Measurements from ENCODE around the gene SLC22A23. TPM values are rescaled to one million over a fixed set of nuclear protein-coding genes. Genes with fewer than 3 reads are reported as not detected.

SLC22A23 gene
- total RNA-seq, 4 donors from 2014 or later, result 6.2 to 10.8 (median 7.8) TPM

DNA sequence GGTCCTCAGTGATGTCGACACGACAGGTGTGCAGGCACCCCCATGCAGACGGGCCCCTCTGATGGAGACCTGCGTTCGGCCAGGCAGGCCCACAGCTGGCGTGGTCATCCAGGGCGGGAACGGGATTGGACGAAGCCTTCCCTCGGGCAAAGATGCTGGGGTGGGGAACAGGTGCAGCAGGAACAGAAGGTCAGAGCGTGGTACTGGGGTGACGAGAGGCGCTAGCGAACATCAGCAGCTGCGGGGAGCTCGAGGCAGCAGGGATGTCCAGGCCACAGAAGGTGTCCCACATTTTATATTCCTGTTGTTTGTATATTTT lies 96.2 kb downstream of the SLC22A23 start:
- no peak for ATAC-seq
- H3K9me3 ChIP-seq, result no peaks in the 10 kb centered on the region
- TF ChIP-seq, protein P1, sequence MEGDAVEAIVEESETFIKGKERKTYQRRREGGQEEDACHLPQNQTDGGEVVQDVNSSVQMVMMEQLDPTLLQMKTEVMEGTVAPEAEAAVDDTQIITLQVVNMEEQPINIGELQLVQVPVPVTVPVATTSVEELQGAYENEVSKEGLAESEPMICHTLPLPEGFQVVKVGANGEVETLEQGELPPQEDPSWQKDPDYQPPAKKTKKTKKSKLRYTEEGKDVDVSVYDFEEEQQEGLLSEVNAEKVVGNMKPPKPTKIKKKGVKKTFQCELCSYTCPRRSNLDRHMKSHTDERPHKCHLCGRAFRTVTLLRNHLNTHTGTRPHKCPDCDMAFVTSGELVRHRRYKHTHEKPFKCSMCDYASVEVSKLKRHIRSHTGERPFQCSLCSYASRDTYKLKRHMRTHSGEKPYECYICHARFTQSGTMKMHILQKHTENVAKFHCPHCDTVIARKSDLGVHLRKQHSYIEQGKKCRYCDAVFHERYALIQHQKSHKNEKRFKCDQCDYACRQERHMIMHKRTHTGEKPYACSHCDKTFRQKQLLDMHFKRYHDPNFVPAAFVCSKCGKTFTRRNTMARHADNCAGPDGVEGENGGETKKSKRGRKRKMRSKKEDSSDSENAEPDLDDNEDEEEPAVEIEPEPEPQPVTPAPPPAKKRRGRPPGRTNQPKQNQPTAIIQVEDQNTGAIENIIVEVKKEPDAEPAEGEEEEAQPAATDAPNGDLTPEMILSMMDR (IDR thresholded peaks at IDR 0.05), result no peak
- TF ChIP-seq EP300 (IDR thresholded peaks at IDR 0.05) (no peak), POLR2AphosphoS5 (IDR thresholded peaks at IDR 0.05) (no peak), POLR2A (IDR thresholded peaks at IDR 0.05) (no peak)
- no peaks in the 10 kb centered on the region for H3K36me3 ChIP-seq
- H3K4me3 ChIP-seq, result no peak overlapping the region
- peaks cover 4 to 33% (median 8%) of the 10 kb centered on the region in 3 donors for H3K4me1 ChIP-seq
- WGBS, 2 donors (ENCODE audit: low coverage in 1 of 2), result 98 to 99% methylated on average over 6 to 8 of the region's 16 CpGs
- no peak overlapping the region for H3K27ac ChIP-seq
- H3K27me3 ChIP-seq, result no peaks in the 10 kb centered on the region

DNA sequence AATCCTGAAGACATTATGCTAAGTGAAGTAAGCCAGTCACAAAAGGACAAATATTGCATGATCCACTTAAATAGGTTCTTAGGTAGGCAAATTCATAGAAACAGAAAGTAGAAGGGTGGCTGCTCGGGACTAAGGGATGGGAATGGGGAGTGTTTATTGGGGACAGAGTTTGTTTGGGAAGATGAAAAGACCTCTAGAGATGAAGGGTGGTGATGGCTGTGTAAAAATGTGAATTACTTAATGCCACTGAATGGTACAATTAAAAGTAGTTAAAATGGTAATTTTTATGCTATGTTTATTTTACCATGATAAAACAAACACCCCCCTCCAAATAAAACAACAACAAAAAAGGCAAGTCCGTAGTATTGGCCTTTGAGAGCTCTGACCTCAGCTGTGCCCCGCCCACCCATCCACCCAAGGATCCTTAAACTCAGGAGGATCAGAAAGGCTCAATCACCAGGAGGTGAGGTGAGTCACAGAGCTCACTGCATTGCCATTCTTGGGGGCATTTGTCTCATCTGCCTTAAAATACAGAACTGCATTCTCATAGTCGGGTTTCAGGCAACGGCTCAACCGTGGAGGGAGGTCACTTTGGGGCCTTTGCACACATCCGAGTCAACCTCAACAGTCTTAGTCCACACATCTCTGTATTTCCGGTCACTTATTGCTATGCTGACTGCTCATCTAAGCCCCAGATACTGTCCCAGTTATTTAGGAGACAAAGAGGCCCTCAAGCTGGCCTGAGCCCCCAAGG lies 96.7 kb downstream of the SLC22A23 start:
- TF ChIP-seq POLR2A (IDR thresholded peaks at IDR 0.05), result no peak
- no peak for TF ChIP-seq EP300 (IDR thresholded peaks at IDR 0.05)
- TF ChIP-seq POLR2AphosphoS5 (IDR thresholded peaks at IDR 0.05), result no peak
- TF ChIP-seq, protein P1 (IDR thresholded peaks at IDR 0.05), result no peak
- H3K27me3 ChIP-seq, result no peaks in the 10 kb centered on the region
- 81 to 94% methylated on average over 3 of the region's 8 CpGs for WGBS, 2 donors (ENCODE audit: low coverage in 1 of 2)
- no peak for ATAC-seq
- H3K4me1 ChIP-seq, result peaks cover 6 to 38% (median 14%) of the 10 kb centered on the region in 3 donors
- H3K9me3 ChIP-seq, result no peaks in the 10 kb centered on the region
- H3K36me3 ChIP-seq, result no peaks in the 10 kb centered on the region
- no peak overlapping the region for H3K27ac ChIP-seq
- H3K4me3 ChIP-seq, result no peak overlapping the region

DNA sequence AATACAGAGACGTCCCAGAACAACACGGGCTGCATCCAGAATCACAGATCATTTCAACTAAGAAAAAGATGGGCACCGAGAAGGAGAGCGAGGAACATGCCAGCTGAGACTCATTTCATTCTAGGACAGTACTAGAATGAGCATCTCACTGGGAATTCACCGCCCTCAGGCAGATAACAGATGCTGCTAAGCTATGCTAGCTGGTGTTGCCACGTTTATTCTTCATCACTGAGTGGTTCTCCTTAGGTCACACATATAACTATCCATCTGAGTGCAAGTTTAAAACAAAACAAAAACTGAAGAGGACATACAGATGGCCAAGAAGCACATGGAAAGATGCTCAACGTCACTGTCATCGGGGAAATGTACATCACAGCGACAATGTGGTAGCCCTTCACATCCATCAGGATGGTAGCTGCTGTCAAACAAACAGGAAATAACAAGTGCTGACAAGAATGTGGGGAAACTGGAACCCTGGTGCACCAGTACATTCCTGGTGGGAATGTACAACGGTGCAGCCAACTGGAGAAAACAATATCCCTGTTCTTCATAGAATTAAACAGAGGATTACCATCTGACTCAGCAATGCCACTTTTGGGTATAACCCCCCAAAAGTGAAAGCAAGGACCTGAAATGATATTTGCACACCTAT lies 97.6 kb downstream of the SLC22A23 start:
- Histone ChIP-seq H3K9me3 (no peaks in the 10 kb centered on the region), H3K27me3 (no peaks in the 10 kb centered on the region), H3K4me1 (peaks cover 6 to 47% (median 18%) of the 10 kb centered on the region in 3 donors), H3K27ac (peak overlapping the region in 1 of 4 donors; percentile 92), H3K4me3 (no peak overlapping the region), H3K36me3 (no peaks in the 10 kb centered on the region)
- WGBS, 2 donors (ENCODE audit: low coverage in 1 of 2), result 55 to 56% methylated on average over 6 to 10 of the region's 10 CpGs
- TF ChIP-seq EP300 (IDR thresholded peaks at IDR 0.05), result no peak
- no peak for TF ChIP-seq POLR2AphosphoS5 (IDR thresholded peaks at IDR 0.05)
- TF ChIP-seq, protein P1 (IDR thresholded peaks at IDR 0.05), result no peak
- no peak for TF ChIP-seq POLR2A (IDR thresholded peaks at IDR 0.05)
- no peak for ATAC-seq

DNA sequence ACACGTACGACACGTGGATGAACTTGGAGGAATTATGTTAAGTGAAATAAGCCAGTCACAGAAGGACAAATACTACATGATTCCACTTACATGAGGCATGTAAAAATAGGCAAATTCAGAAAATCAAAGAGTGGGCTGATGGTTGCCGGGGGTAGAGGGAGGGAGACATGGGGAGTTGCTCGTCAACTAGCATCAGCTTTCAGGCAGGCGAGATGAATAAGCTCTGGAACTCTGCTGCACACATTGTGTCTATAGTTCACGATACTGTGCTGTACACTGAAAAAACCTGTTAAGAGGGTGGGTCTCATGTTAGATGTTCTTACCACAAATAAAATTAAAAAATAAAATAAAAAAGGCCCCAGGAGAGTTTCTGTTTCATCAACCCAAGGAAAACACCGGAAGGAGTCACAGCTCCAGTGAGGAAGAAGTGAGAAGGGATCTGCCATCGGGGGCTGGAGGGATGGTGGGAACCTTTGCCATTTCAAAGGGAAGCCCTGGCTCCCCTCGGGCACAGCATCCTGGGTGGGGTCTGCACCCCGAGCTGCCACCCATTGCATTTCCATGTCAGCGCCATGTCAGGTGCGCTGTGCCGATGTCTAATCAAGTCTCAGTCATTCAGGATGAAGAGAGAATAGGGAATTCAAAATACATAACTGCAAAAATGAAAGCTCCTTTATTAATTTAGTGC lies 98.3 kb downstream of the SLC22A23 start:
- H3K9me3 ChIP-seq, result no peaks in the 10 kb centered on the region
- TF ChIP-seq EP300 (IDR thresholded peaks at IDR 0.05) (no peak), POLR2AphosphoS5 (IDR thresholded peaks at IDR 0.05) (no peak), POLR2A (IDR thresholded peaks at IDR 0.05) (no peak)
- TF ChIP-seq, protein P1 (IDR thresholded peaks at IDR 0.05), result no peak
- no peak overlapping the region for H3K4me3 ChIP-seq
- peak overlapping the region in 2 of 4 donors; percentile 20 to 92 for H3K27ac ChIP-seq
- H3K27me3 ChIP-seq, result no peaks in the 10 kb centered on the region
- 88 to 95% methylated on average over 3 to 13 of the region's 14 CpGs for WGBS, 2 donors (ENCODE audit: low coverage in 1 of 2)
- H3K4me1 ChIP-seq, result peaks cover 6 to 47% (median 18%) of the 10 kb centered on the region in 3 donors
- no peak for ATAC-seq
- no peaks in the 10 kb centered on the region for H3K36me3 ChIP-seq

All from gastroesophageal sphincter (tissue), 4 donors.